Thoracic aorta (tissue), 2 donors: Measurements from ENCODE around the gene GRK3. TPM values are rescaled to one million over a fixed set of nuclear protein-coding genes. Genes with fewer than 3 reads are reported as not detected.

Experiments used
- ATAC-seq: fragments of 150-250 bp; one replicate; pipeline ENCODE4 v1.8.0; 2017; ENCODE audit warnings: low read depth; ENCODE audit not compliant: insufficient number of reproducible peaks, low FRiP score
- DNase-seq: peaks from one replicate; pipeline ENCODE4 v3.0.0-alpha.2; 2020; ENCODE audit warnings: low spot score
- H3K27ac ChIP-seq, 2 donors: fragments of 200-600 bp; sonication (generic); 1 replicate in 1 of 2; 2 replicates in 1 of 2; pipeline ENCODE4 v1.5.1; 2016; ENCODE audit warnings: mild to moderate bottlenecking in 2 of 2, moderate library complexity in 2 of 2
- H3K27me3 ChIP-seq: fragments of 200-600 bp; sonication (generic); replicated peaks from 2 replicates; pipeline ENCODE4 v1.6.0; 2016; ENCODE audit warnings: mild to moderate bottlenecking; ENCODE audit not compliant: insufficient read depth
- H3K36me3 ChIP-seq: fragments of 200-600 bp; sonication (generic); one replicate; pipeline ENCODE4 v1.5.1; 2016
- H3K4me1 ChIP-seq, 2 donors: fragments of 200-600 bp; sonication (generic); 1 replicate in 1 of 2; 2 replicates in 1 of 2; pipeline versions ENCODE4 v1.5.1 to v1.6.0; 2016; ENCODE audit warnings: low read depth in 2 of 2, mild to moderate bottlenecking in 1 of 2; ENCODE audit not compliant: control insufficient read depth in 1 of 2
- H3K4me3 ChIP-seq: fragments of 200-600 bp; sonication (generic); 2 replicates; pipeline ENCODE4 v1.5.1; 2016; ENCODE audit warnings: mild to moderate bottlenecking
- H3K9me3 ChIP-seq: fragments of 200-600 bp; sonication (generic); 2 replicates; pipeline ENCODE4 v1.5.1; 2016
- total RNA-seq, 2 donors: library from RNA; depleted of rRNA; stranded (reverse); fragments of >200 nt; gene quantifications; one replicate each; pipeline versions ENCODE4 v1.1.0 to v1.2.3, GENCODE V29; 2016
- TF ChIP-seq, protein P1 (sequence below): fragments of 200-600 bp; sonication (generic); IDR thresholded peaks from one replicate; pipeline ENCODE4 v1.5.1; 2019; ENCODE audit warnings: antibody characterized with exemption

The GRK3 gene
- total RNA-seq, 2 donors from 2014 or later: 4.4 to 4.6 TPM

DNA sequence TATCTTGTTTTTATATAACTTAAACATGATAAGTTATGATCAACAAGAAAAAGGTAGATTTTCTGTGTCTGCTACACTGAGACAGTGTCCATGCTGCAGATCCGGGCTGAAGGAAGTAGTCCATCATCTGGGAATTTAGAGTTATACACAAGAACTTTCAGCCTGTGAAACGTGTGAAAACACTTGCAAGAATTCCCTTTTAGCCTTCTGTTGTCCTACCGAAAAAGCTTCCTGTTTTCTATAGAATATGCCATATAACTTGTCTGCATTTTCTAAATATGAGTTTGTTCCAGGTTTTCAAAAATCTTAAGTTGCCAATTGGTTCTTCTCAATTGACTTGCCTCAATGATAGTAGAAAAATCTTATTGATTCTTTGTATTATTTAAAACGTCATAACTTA is 113.2 kb downstream of the GRK3 start:
- Histone ChIP-seq H3K4me3 (no peak overlapping the region), H3K9me3 (no peaks in the 10 kb centered on the region), H3K27ac (no peak overlapping the region), H3K27me3 (no peaks in the 10 kb centered on the region), H3K4me1 (no peaks in the 10 kb centered on the region), H3K36me3 (no peaks in the 10 kb centered on the region)
- TF ChIP-seq, protein P1, sequence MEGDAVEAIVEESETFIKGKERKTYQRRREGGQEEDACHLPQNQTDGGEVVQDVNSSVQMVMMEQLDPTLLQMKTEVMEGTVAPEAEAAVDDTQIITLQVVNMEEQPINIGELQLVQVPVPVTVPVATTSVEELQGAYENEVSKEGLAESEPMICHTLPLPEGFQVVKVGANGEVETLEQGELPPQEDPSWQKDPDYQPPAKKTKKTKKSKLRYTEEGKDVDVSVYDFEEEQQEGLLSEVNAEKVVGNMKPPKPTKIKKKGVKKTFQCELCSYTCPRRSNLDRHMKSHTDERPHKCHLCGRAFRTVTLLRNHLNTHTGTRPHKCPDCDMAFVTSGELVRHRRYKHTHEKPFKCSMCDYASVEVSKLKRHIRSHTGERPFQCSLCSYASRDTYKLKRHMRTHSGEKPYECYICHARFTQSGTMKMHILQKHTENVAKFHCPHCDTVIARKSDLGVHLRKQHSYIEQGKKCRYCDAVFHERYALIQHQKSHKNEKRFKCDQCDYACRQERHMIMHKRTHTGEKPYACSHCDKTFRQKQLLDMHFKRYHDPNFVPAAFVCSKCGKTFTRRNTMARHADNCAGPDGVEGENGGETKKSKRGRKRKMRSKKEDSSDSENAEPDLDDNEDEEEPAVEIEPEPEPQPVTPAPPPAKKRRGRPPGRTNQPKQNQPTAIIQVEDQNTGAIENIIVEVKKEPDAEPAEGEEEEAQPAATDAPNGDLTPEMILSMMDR: no peak
- ATAC-seq: no peak
- DNase-seq: no peak

DNA sequence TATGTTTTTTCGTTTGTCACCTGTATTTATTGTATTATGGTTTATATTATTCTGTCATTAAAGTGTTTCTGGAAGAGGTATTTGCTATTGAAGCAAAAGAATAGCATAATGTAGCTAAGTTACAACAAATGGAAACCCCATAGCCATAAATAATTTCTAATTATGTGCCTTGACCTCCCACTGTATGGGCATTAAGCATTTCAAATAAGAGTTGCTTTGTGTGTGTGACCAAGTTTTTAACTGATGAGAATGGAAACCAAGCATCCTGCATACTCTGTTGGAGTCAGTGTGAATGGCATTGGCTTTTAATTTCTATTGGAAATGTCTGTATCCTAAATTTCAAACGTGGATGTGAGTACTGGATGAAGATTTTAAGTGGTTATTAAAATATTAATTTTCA is 115.6 kb downstream of the GRK3 start:
- H3K36me3 ChIP-seq: no peaks in the 10 kb centered on the region
- no peaks in the 10 kb centered on the region for H3K4me1 ChIP-seq
- H3K9me3 ChIP-seq: no peaks in the 10 kb centered on the region
- H3K27me3 ChIP-seq: no peaks in the 10 kb centered on the region
- TF ChIP-seq, protein P1: no peak
- ATAC-seq: no peak
- DNase-seq: no peak
- H3K4me3 ChIP-seq: no peak overlapping the region
- no peak overlapping the region for H3K27ac ChIP-seq

DNA sequence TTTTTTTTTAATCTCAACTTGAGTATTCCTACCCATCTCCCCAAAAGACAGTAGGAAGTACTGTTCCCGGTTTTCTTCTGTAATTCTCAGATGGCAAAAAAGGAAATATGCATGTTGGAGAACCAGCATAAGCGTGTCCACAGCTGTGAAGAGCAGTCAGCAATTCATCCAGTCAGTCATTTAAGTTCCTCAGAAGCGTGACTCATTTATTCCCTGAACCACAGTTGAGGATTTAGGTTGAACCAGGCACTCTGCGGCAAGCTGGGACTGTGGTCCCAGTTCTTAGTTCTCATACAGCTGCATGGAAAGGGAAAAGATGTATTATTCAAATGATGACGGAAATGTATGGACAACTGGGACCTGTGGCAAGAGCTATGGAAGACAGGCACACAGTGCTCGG is 116.5 kb downstream of the GRK3 start:
- Histone ChIP-seq H3K36me3 (no peaks in the 10 kb centered on the region), H3K27ac (no peak overlapping the region), H3K27me3 (no peaks in the 10 kb centered on the region), H3K4me1 (no peaks in the 10 kb centered on the region), H3K4me3 (no peak overlapping the region), H3K9me3 (no peaks in the 10 kb centered on the region)
- TF ChIP-seq, protein P1: no peak
- ATAC-seq: no peak
- no peak for DNase-seq

DNA sequence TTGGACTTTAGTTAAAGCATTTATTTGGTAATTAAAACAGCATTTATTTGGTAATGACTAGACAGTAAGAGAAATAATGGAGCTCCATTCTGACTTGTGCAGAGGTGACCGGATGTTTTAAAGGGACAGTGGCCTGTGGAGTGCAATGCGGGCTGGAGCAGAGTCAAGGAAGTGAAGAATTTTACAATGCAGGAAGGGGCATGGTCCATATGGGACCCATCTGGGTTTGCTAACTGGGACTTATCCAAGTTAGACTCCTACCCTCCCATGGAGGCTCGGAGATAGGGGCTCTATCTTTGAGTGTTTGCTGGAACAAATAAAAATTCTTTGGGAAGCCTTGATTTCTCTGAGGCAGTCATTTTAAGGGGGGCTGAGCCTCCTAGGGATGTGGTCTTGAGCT is 117.6 kb downstream of the GRK3 start:
- Histone ChIP-seq H3K36me3 (no peaks in the 10 kb centered on the region), H3K4me3 (no peak overlapping the region), H3K4me1 (no peaks in the 10 kb centered on the region), H3K9me3 (no peaks in the 10 kb centered on the region), H3K27me3 (no peaks in the 10 kb centered on the region), H3K27ac (no peak overlapping the region)
- TF ChIP-seq, protein P1: no peak
- DNase-seq: no peak
- no peak for ATAC-seq

DNA sequence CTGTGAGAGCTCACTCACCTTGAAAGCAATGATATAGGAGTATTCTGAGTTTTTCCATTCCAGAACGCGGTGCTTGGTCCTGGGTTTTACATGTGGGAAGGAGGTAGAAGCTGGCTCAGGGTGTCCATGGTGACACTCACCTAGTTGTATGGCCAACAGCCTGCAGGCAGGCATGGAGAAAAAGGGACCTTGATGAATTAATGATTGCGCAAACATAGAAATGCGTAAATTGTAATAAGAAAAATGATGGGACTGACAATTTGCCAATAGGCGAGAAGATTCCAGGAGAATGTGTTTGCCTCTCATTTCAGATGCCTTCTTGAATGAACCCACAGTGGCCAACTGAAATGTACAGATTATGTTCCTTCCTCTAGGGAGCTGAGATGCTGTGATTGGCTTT is 124.2 kb downstream of the GRK3 start:
- Histone ChIP-seq H3K4me3 (no peak overlapping the region), H3K9me3 (no peaks in the 10 kb centered on the region), H3K27ac (no peak overlapping the region), H3K27me3 (no peaks in the 10 kb centered on the region), H3K36me3 (no peaks in the 10 kb centered on the region), H3K4me1 (no peaks in the 10 kb centered on the region)
- TF ChIP-seq, protein P1: no peak
- DNase-seq (no peak), ATAC-seq (no peak)
